A204.1 (cell line): ENCODE measurements around the gene IFI27.
A peak's percentile ranks its signal among the peaks of the same experiment; 100 is the strongest.

Experiments
- FAIRE-seq: peaks from 2 replicates; lab custom pipeline; 2012; peaks lifted over from hg19 to GRCh38; lab: Jason Lieb, UNC

The IFI27 gene

DNA sequence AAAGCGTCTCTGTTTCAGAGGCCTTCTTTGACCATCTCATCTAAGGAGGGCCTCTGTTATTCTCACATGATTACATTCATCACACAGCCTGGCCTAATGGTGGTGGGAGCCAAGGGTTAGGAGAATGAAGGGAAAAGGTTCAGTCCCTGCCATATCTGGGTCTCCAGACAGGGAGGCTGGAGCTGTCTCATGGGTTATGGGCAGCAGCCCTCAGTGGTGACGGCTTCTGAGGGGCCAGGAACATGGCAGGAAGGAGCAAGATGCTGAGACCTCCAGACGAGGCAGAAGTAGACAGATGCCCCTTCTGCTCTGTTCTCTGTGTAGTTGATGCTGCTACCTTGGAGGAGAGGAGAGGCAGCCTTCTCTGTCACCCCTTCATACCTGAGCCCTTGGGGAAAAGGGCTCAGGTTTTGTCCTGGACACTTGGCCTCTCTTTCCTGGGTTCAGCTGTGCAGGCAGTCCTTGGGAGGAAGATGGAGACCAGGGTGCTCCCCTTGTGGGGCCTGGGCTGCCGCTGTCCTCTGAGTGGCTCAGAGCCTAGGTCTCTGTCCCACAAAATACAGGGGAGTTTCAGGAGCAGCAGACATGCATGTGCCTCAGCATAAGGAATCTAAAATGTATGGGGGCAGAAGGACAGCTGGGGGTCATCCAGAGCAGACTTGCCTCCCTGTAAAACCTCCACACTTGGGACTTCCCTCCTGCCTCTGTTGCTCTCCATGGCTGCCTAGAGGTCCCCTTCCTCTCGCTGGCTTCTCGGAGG lies 15.3 kb downstream of the IFI27 start:
- FAIRE-seq, result no peak

GRCh38 chr14:94126419-94126677 lies 15.8 kb downstream of the IFI27 start:
- FAIRE-seq, result no peak

DNA sequence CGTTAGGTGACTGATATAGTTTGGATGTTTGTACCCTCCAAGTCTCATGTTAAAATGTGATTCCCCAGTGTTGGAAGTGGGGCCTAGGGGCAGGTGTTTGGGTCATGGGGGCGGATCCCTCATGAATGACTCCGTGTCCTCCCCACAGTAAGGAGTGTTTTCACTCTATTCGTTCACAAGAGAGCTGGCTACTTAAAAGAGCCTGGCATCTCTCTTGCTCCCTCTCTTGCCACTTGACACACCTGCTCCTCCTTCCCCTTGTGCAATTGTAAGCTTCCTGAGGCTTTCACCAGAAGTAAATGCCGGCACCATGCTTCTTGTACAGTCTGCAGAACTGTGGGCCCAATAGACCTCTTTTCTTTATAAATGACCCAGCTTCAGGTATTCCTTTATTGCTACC lies 16.3 kb downstream of the IFI27 start:
- FAIRE-seq, result no peak

DNA sequence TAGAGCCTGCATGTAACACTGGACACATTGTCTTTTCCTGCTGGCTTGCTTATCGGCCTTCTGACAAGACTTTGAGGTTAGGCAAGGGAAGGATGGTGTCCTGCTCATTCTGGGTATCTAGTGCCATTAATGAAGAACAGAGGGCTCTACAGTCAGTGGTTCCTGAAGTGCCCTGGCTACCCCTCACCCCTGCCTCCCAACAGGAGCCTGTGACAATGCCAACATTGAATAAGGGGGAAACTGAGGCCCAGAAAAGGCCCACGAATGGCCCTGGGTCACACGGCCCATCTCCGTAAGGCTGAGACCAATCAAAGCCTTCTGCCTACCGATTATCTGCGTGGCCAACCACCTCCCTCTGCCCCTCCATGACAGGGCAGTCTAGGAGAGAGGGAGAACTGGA lies 16.8 kb downstream of the IFI27 start:
- no peak for FAIRE-seq

GRCh38 chr14:94128216-94128839 lies 17.8 kb downstream of the IFI27 start:
- no peak for FAIRE-seq

DNA sequence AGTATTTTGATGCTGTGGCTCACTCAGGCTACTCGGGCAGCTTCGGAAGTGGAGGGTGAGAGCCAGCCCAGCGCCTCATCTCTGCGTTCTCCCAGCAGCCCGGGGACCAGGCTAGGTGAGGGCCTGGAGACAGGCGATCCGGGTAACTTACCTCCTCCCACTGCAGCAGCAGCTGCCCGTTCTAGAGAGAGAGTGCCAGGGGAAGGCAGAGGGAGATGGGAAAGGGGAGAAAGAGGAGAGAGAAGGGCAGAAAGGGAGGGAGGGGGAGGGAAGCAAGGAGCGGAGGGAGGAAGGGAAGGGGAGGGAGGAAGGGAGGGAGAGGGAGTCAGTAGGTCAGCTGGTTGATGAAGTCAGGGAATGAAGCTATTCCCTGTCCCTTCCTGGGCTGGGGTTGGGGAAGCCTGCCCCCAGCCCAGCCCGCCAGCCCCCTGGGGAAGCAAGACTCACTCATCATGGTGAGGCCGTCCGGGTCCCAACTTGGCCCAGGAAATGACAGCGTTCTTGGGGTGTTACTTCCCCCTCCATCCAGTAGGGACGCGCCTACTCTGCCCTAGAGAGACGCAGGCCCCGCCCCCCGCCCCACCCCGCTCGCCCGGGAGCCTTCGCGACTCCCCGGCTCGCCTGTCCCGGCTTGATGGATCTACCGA lies 18.7 kb downstream of the IFI27 start, which contains the start of gene IFI27L2:
Gene IFI27L2 (minus strand): TSS at position 494 of the 647 bp plus-strand sequence. CDS start 40 bp downstream, at position 454.
- FAIRE-seq, result no peak

- no peak for FAIRE-seq
These were observed 19.4 kb downstream of the IFI27 start for GRCh38 chr14:94129758-94130414.

GRCh38 chr14:94132285-94132887 lies 21.9 kb downstream of the IFI27 start:
- FAIRE-seq, result peak; percentile 97

DNA sequence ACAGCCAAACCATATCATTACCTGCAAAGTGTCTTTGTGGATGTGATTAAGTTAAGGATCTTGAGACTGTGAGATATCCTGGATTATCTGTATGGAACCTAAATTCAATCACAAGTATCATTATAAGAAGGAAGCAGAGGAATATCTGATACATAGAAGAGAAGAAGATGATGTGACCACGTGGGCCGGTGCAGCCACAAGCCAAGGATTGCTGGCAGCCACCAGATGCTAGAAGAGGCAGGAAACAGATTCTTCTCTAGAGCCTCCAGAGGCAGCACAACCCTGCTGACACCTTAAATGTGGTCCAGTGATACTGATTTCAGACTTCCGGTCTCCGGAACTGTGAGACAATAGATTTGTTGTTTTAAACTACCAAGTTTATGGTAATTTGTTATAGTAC lies 24.9 kb downstream of the IFI27 start:
- no peak for FAIRE-seq

- peak; percentile 86 for FAIRE-seq
These were observed 26.2 kb downstream of the IFI27 start for GRCh38 chr14:94136575-94137331.

- FAIRE-seq, result no peak
These were observed 27.7 kb downstream of the IFI27 start for GRCh38 chr14:94138251-94138650.

DNA sequence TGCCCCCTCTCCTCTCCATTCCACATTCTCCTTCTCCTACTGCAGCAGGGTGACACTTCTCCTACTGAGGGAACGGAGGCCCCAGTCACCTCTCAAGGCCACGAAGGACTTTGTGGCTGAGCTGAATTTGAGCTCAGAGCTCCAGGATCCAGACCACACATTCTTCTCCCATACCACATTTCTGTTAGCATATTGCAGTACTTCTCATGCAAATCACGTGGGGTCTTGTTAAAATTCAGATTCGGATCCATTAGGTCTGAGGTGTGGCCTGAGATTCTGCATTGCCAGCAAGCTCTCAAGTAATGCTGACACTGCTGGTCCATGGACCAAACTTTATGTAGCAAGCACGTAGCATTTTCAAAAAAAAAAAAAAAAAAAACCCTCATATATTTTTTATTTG lies 28.5 kb downstream of the IFI27 start:
- FAIRE-seq, result no peak

DNA sequence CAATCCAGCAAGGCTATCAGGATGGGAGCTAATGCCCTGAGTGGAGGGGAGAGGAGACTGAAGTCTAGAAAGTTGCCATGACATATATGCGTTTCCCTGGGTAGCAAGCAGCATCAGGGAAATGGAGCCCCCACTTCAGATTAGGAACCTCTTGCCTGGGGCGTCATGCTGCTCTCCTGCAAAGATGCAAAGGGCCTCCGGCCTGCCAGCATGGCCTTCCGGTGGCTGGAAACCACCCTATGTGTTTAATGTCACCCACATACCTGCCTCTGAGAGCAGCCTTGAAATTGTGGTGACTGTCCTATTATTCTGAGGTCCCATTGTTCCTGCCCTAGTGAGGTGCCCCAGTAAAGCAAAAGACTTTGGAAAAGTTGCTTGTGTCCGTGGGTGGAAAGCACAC lies 28.9 kb downstream of the IFI27 start:
- no peak for FAIRE-seq

- no peak for FAIRE-seq
These were observed 31.7 kb downstream of the IFI27 start for GRCh38 chr14:94142247-94142646.

DNA sequence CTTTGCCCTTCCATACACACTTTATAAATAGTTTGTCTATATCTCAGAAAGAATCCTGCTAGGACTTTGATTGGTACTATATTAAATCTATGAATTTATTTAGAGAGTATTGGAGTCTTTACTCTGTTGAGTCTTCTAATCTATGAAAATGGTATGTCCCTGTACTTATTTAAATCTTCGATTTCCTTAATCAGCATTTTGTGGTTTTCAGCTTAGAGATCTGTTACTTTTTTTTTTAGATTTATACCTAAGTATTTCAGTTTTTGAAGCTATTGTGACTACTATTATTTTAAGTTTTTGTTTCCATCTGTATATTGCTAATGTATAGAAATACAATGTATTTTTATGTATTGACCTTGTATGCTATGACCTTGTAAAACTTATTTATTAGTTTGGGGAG lies 32.3 kb downstream of the IFI27 start:
- no peak for FAIRE-seq

- no peak for FAIRE-seq
These were observed 32.7 kb downstream of the IFI27 start for GRCh38 chr14:94143239-94143638.

GRCh38 chr14:94143711-94144110 lies 33.2 kb downstream of the IFI27 start:
- FAIRE-seq, result no peak

GRCh38 chr14:94144765-94145164 lies 34.2 kb downstream of the IFI27 start:
- no peak for FAIRE-seq

DNA sequence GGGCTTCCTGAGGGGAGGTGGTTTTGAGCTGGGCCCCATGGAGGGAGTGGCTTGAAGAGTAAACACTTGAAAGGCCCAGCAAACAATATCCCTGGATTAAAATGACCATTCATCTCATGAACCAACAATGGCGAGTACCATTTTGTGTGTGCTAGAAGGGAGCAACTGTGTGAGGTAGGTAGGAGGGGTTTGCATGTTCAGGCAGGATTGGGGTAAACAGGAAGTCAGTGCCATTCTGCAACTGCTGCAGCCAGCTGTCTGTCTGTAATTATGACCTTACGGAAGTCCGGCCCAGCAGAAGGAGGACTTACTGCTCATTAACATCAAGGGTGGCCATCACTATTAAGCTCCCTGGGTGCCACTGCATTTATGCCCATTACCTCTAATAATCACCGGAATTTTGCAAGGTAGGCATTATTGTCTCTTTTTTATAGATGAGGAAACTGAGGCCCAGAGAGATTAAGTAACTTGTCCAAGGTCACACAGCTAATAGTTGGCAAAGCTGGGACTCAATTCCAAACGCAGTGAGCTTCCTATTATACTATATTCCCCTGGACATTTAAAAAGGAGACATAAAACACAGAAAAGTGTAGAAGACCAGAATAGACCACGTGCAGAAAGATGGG lies 35.5 kb downstream of the IFI27 start:
- no peak for FAIRE-seq

DNA sequence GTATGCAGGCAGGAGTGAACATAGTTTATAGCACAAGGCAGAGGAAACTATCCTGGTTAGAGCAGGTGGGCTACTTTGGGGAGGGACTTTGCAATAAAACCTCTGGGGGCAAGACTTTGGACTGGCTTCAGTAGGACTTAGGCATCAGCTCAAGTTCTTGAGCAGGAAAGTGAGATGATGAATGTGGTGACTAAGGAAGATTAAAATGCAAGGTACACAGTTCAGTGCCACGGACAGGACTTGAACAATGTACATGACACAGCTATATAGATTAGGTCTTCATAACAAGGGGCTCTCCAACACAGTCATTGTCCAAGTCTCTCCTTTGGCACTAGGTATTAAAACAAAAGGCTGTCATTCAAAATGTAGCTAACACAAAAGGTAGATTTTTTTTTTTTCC lies 42.1 kb downstream of the IFI27 start:
- no peak for FAIRE-seq

DNA sequence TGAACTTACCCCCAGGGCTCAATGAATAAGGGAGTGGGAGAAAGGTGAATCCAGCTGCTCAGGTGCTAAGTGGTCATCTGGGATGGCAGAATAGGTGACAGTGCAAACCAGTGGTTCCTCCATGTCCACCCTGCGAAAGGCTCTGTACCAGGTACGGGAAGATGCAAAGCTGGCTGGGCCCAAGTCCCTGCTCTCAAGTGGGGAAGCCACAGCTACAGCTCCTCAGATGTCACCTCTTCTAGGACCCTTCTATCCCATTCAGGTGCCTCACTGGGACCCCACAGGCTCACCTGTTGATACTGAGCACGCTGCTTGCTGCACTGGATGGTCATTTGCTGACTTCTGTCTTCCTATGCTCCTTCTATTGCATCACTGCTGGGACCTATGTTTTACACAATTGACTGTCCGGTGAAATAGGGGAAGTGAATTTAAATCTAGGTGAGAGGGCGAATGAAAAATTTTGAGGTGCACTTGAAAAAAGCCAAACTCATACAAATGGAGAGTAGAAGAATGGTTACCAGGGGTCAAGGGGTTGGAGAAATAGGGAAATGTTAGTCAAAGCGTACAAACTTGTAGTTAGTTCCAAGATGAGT lies 43.3 kb downstream of the IFI27 start:
- no peak for FAIRE-seq
